Suprapubic skin (tissue), 4 donors: ENCODE data around the gene METTL16. TPM values are rescaled to one million over a fixed set of nuclear protein-coding genes. Genes with fewer than 3 reads are reported as not detected.
"Not testable (repeated sequence)": the region's sequence is repeated elsewhere in the genome, so short reads cannot be mapped to it uniquely, and the experiment has no call there.

Experiments used
- DNase-seq, 2 donors: peaks; one replicate each; pipeline ENCODE4 v3.0.0-alpha.2; 2019; ENCODE audit warnings: low spot score in 2 of 2
- H3K27ac ChIP-seq: fragments of 200-600 bp; sonication (generic); one replicate; pipeline ENCODE4 v1.5.1; 2019
- H3K27me3 ChIP-seq: fragments of 200-600 bp; sonication (generic); one replicate; pipeline ENCODE4 v1.5.1; 2019
- H3K36me3 ChIP-seq: fragments of 200-600 bp; sonication (generic); one replicate; pipeline ENCODE4 v1.5.1; 2019
- H3K4me1 ChIP-seq: fragments of 200-600 bp; sonication (generic); one replicate; pipeline ENCODE4 v1.5.1; 2019
- H3K4me3 ChIP-seq: fragments of 200-600 bp; sonication (generic); one replicate; pipeline ENCODE4 v1.5.1; 2019; ENCODE audit warnings: mild to moderate bottlenecking
- H3K9me3 ChIP-seq: fragments of 200-600 bp; sonication (generic); one replicate; pipeline ENCODE4 v1.5.1; 2019
- EP300 ChIP-seq: sonication (generic); formaldehyde crosslinking; IDR thresholded peaks from one replicate; pipeline ENCODE4 v1.6.1; 2017; ENCODE audit warnings: antibody characterized with exemption
- POLR2A ChIP-seq, 2 donors: fragments of 450-650 bp; IDR thresholded peaks; one replicate each; pipeline ENCODE4 v1.6.1; 2017; ENCODE audit warnings: antibody characterized with exemption in 2 of 2, mild to moderate bottlenecking in 2 of 2, moderate library complexity in 2 of 2
- POLR2AphosphoS5 ChIP-seq, 3 donors: sonication (generic); formaldehyde crosslinking; IDR thresholded peaks; one replicate each; pipeline ENCODE4 v1.6.1; 2017; ENCODE audit warnings: antibody characterized with exemption in 3 of 3
- WGBS: methylation state at CpG from one replicate; pipeline ENCODE4 v1.1.5; 2018; 5-methylcytosine and 5-hydroxymethylcytosine counted together
- total RNA-seq, 4 donors: library from RNA; depleted of rRNA; stranded (reverse); fragments of >200 nt; gene quantifications; one replicate each; pipeline ENCODE4 v1.1.0, GENCODE V29; 2016
- TF ChIP-seq, protein P1 (sequence below), 2 donors: fragments of 200-600 bp in 1 of 2; fragments of 450-650 bp in 1 of 2; sonication (generic) in 1 of 2; IDR thresholded peaks; one replicate each; pipeline ENCODE4 v1.5.1; 2016 to 2019; ENCODE audit warnings: antibody characterized with exemption in 2 of 2, mild to moderate bottlenecking in 1 of 2, moderate library complexity in 1 of 2

The METTL16 gene
- total RNA-seq, 4 donors from 2014 or later, result 30.8 to 53.3 (median 35.9) TPM

DNA sequence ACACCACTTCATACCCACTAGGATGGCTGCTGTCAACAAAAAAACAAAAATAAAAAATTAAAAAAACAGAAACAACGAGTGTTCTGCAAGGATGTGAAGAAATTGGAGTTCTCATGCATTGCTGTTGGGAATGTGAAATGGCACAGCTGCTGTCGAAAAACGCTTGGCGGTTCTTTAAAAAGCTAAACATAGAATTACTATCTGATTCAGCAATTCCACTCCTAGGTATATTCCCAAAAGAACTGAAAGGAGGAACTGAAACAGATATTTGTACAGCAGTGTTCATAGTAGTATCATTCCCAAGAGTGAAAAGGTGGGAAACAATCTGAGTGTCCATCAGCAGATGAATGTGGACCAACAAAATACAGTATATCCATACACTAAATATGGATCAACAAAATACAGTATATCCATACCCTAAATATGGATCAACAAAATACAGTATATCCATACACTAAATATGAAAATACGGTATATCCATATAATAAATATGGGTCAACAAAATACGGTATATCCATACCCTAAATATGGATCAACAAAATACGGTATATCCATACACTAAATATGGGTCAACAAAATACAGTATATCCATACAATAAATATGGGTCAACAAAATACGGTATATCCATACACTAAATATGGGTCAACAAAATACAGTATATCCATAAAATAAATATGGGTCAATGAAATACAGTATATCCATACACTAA, 8.7 kb downstream of the METTL16 start:
- H3K4me1 ChIP-seq, result no peaks in the 10 kb centered on the region
- 89% methylated on average over 8 of the region's 8 CpGs for WGBS
- no peaks in the 10 kb centered on the region for H3K27me3 ChIP-seq
- TF ChIP-seq POLR2A (IDR thresholded peaks at IDR 0.05) (no peak), POLR2AphosphoS5 (IDR thresholded peaks at IDR 0.05) (no peak), EP300 (no peak)
- TF ChIP-seq, protein P1, sequence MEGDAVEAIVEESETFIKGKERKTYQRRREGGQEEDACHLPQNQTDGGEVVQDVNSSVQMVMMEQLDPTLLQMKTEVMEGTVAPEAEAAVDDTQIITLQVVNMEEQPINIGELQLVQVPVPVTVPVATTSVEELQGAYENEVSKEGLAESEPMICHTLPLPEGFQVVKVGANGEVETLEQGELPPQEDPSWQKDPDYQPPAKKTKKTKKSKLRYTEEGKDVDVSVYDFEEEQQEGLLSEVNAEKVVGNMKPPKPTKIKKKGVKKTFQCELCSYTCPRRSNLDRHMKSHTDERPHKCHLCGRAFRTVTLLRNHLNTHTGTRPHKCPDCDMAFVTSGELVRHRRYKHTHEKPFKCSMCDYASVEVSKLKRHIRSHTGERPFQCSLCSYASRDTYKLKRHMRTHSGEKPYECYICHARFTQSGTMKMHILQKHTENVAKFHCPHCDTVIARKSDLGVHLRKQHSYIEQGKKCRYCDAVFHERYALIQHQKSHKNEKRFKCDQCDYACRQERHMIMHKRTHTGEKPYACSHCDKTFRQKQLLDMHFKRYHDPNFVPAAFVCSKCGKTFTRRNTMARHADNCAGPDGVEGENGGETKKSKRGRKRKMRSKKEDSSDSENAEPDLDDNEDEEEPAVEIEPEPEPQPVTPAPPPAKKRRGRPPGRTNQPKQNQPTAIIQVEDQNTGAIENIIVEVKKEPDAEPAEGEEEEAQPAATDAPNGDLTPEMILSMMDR (IDR thresholded peaks at IDR 0.05), result no peak
- H3K27ac ChIP-seq, result no peak overlapping the region
- peak in 1 of 2 donors; percentile 48 for DNase-seq
- no peak overlapping the region for H3K4me3 ChIP-seq
- H3K36me3 ChIP-seq, result peaks cover 30% of the 10 kb centered on the region
- H3K9me3 ChIP-seq, result no peaks in the 10 kb centered on the region

GRCh38 chr17:2500446-2500845, 11.2 kb downstream of the METTL16 start:
- no peak overlapping the region for H3K4me3 ChIP-seq
- H3K27me3 ChIP-seq, result no peaks in the 10 kb centered on the region
- no peak for DNase-seq
- H3K27ac ChIP-seq, result no peak overlapping the region
- H3K4me1 ChIP-seq, result no peaks in the 10 kb centered on the region
- H3K36me3 ChIP-seq, result peaks cover 41% of the 10 kb centered on the region
- 79% methylated on average over 8 of the region's 8 CpGs for WGBS
- no peaks in the 10 kb centered on the region for H3K9me3 ChIP-seq
- TF ChIP-seq, protein P1 (IDR thresholded peaks at IDR 0.05), result no peak
- no peak for TF ChIP-seq EP300
- TF ChIP-seq POLR2A (IDR thresholded peaks at IDR 0.05), result no peak
- TF ChIP-seq POLR2AphosphoS5 (IDR thresholded peaks at IDR 0.05), result no peak

GRCh38 chr17:2489286-2489685, 22.4 kb downstream of the METTL16 start:
- DNase-seq, H3K36me3 ChIP-seq, H3K27me3 ChIP-seq, H3K9me3 ChIP-seq, H3K4me3 ChIP-seq, H3K27ac ChIP-seq: not testable (repeated sequence)
- H3K4me1 ChIP-seq, result peaks cover 27% of the 10 kb centered on the region
- 96% methylated on average over 15 of the region's 15 CpGs for WGBS

GRCh38 chr17:2487306-2487705, 24.4 kb downstream of the METTL16 start:
- H3K27ac ChIP-seq, result no peak overlapping the region
- no peak for DNase-seq
- no peaks in the 10 kb centered on the region for H3K9me3 ChIP-seq
- TF ChIP-seq, protein P1 (IDR thresholded peaks at IDR 0.05), result no peak
- no peak for TF ChIP-seq EP300
- TF ChIP-seq POLR2A (IDR thresholded peaks at IDR 0.05), result no peak
- TF ChIP-seq POLR2AphosphoS5 (IDR thresholded peaks at IDR 0.05), result no peak
- 86% methylated on average over 5 of the region's 6 CpGs for WGBS
- H3K4me1 ChIP-seq, result peaks cover 31% of the 10 kb centered on the region
- no peaks in the 10 kb centered on the region for H3K27me3 ChIP-seq
- H3K36me3 ChIP-seq, result no peaks in the 10 kb centered on the region
- no peak overlapping the region for H3K4me3 ChIP-seq

GRCh38 chr17:2486709-2487108, 25.0 kb downstream of the METTL16 start:
- H3K27me3 ChIP-seq, H3K4me3 ChIP-seq, H3K9me3 ChIP-seq, H3K36me3 ChIP-seq, H3K27ac ChIP-seq, DNase-seq: not testable (repeated sequence)
- 85% methylated on average over 4 of the region's 4 CpGs for WGBS
- peaks cover 33% of the 10 kb centered on the region for H3K4me1 ChIP-seq

- Histone ChIP-seq H3K9me3 (no peaks in the 10 kb centered on the region), H3K27me3 (no peaks in the 10 kb centered on the region), H3K27ac (no peak overlapping the region), H3K4me1 (peaks cover 32% of the 10 kb centered on the region), H3K4me3 (peak overlapping the region; percentile 15), H3K36me3 (no peaks in the 10 kb centered on the region)
- no peak for TF ChIP-seq POLR2AphosphoS5 (IDR thresholded peaks at IDR 0.05)
- TF ChIP-seq POLR2A (IDR thresholded peaks at IDR 0.05), result no peak
- TF ChIP-seq, protein P1 (IDR thresholded peaks at IDR 0.05), result no peak
- TF ChIP-seq EP300, result no peak
- 75% methylated on average over 10 of the region's 10 CpGs for WGBS
- no peak for DNase-seq
Observed at GRCh38 chr17:2485970-2486369, 25.7 kb downstream of the METTL16 start.
